ENCODE results near the gene MED8. TPM values are rescaled to one million over a fixed set of nuclear protein-coding genes. Genes with fewer than 3 reads are reported as not detected.

The MED8 gene
- total and polyA plus RNA-seq, 9 of the 15 experiments (the other 6 are each of a cell fraction or from before 2014, with no cell fraction given): 23.0 to 120 (median 56.4) TPM

- peak in 1 of 2 experiments; percentile 37; a peak in 1 of 4 replicates for TF ChIP-seq ZMIZ1 (IDR thresholded peaks at IDR 0.05; ENCODE audit: low read depth in 2 of 2, low read length in 2 of 2)
- no peak for TF ChIP-seq E2F6 (IDR thresholded peaks at IDR 0.05; ENCODE audit: borderline replicate concordance in 1 of 2, extremely low read depth in 1 of 2, insufficient read depth in 1 of 2, insufficient read length in 1 of 2, low read depth in 1 of 2, low read length in 1 of 2, poor library complexity in 1 of 2, severe bottlenecking in 1 of 2)
- no peak for TF ChIP-seq SREBF1 (IDR thresholded peaks at IDR 0.05; ENCODE audit: borderline replicate concordance, low read depth, low read length)
- peak; percentile 90; the same call in 1 of the 2 replicates for TF ChIP-seq VEZF1 (CRISPR knock-in tag; IDR thresholded peaks at IDR 0.05)
- peak in 1 of 2 experiments; percentile 59; a peak in 2 of 4 replicates for TF ChIP-seq ARNT (IDR thresholded peaks at IDR 0.05)
- TF ChIP-seq BRD9 (IDR thresholded peaks at IDR 0.05; ENCODE audit: low read depth, partially characterized antibody): peak; percentile 80
- TF ChIP-seq SUPT5H (IDR thresholded peaks at IDR 0.05): peak; percentile 81
- peak; percentile 85 for TF ChIP-seq ZFX (CRISPR knock-in tag; IDR thresholded peaks at IDR 0.05)
- TF ChIP-seq, protein P1, sequence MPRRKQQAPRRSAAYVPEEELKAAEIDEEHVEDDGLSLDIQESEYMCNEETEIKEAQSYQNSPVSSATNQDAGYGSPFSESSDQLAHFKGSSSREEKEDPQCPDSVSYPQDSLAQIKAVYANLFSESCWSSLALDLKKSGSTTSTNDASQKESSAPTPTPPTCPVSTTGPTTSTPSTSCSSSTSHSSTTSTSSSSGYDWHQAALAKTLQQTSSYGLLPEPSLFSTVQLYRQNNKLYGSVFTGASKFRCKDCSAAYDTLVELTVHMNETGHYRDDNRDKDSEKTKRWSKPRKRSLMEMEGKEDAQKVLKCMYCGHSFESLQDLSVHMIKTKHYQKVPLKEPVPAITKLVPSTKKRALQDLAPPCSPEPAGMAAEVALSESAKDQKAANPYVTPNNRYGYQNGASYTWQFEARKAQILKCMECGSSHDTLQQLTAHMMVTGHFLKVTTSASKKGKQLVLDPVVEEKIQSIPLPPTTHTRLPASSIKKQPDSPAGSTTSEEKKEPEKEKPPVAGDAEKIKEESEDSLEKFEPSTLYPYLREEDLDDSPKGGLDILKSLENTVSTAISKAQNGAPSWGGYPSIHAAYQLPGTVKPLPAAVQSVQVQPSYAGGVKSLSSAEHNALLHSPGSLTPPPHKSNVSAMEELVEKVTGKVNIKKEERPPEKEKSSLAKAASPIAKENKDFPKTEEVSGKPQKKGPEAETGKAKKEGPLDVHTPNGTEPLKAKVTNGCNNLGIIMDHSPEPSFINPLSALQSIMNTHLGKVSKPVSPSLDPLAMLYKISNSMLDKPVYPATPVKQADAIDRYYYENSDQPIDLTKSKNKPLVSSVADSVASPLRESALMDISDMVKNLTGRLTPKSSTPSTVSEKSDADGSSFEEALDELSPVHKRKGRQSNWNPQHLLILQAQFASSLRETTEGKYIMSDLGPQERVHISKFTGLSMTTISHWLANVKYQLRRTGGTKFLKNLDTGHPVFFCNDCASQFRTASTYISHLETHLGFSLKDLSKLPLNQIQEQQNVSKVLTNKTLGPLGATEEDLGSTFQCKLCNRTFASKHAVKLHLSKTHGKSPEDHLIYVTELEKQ (CRISPR knock-in tag; IDR thresholded peaks at IDR 0.05): no peak
- 0 out of 2 replicates have a peak, but pooled peaks have one; percentile 26 for TF ChIP-seq LEF1 (IDR thresholded peaks at IDR 0.05)
- TF ChIP-seq SMARCC2 (IDR thresholded peaks at IDR 0.05; ENCODE audit: low read depth): peak; percentile 66; the same call in 1 of the 2 replicates
- TF ChIP-seq ZNF395 (CRISPR knock-in tag; IDR thresholded peaks at IDR 0.05): no peak
- no peak for TF ChIP-seq ADNP (tag; IDR thresholded peaks at IDR 0.05)
- TF ChIP-seq TAF7 (tag; IDR thresholded peaks at IDR 0.05): peak; percentile 49; the same call in 1 of the 2 replicates
- no peak for TF ChIP-seq ZNF77 (CRISPR knock-in tag; IDR thresholded peaks at IDR 0.05)
Observed at GRCh38 chr1:43358121-43358745, 31.4 kb downstream of the MED8 start (continued).
